ENCODE measurements around the gene MYG1. TPM values are rescaled to one million over a fixed set of nuclear protein-coding genes. Genes with fewer than 3 reads are reported as not detected.

Gene MYG1
- total RNA-seq, 1 experiment from 2014 or later, result 32.4 TPM

GRCh38 chr12:53288322-53288721 lies 11.2 kb upstream of the MYG1 start:
- Mint-ChIP-seq H3K4me3 (ENCODE audit: low read depth, unreplicated experiment) (no peak overlapping the region), H3K27me3 (ENCODE audit: unreplicated experiment) (no peaks in the 10 kb centered on the region), H3K27ac (ENCODE audit: unreplicated experiment) (no peak overlapping the region), H3K36me3 (ENCODE audit: insufficient read depth, unreplicated experiment) (peaks cover 21% of the 10 kb centered on the region), H3K4me1 (ENCODE audit: low read depth, unreplicated experiment) (no peaks in the 10 kb centered on the region), H3K9me3 (ENCODE audit: low read depth, unreplicated experiment) (no peaks in the 10 kb centered on the region)
- intact Hi-C loops (cut with micrococcal nuclease; ENCODE audit: unreplicated experiment), result no loop called here
- TF ChIP-seq CTCF (IDR thresholded peaks at IDR 0.05; ENCODE audit: unreplicated experiment), result no peak
- CTCF ChIA-PET, result no interaction called here
- no peak for DNase-seq
- BruUV-seq (replicated peaks), result no TSS peak

- CTCF ChIA-PET, result no interaction called here
- Mint-ChIP-seq H3K27ac (ENCODE audit: unreplicated experiment) (no peak overlapping the region), H3K4me3 (ENCODE audit: low read depth, unreplicated experiment) (no peak overlapping the region), H3K4me1 (ENCODE audit: low read depth, unreplicated experiment) (no peaks in the 10 kb centered on the region), H3K27me3 (ENCODE audit: unreplicated experiment) (no peaks in the 10 kb centered on the region), H3K36me3 (ENCODE audit: insufficient read depth, unreplicated experiment) (peaks cover 18% of the 10 kb centered on the region), H3K9me3 (ENCODE audit: low read depth, unreplicated experiment) (no peaks in the 10 kb centered on the region)
- intact Hi-C loops (cut with micrococcal nuclease; ENCODE audit: unreplicated experiment), result no loop called here
- no peak for TF ChIP-seq CTCF (IDR thresholded peaks at IDR 0.05; ENCODE audit: unreplicated experiment)
- no peak for DNase-seq
- BruUV-seq (replicated peaks), result no TSS peak
Measured at GRCh38 chr12:53289891-53290290, 9.6 kb upstream of the MYG1 start.

- no peak for DNase-seq
- CTCF ChIA-PET, result no interaction called here
- no peak overlapping the region for H3K4me3 Mint-ChIP-seq (ENCODE audit: low read depth, unreplicated experiment)
- TF ChIP-seq CTCF (IDR thresholded peaks at IDR 0.05; ENCODE audit: unreplicated experiment), result no peak
- H3K36me3 Mint-ChIP-seq (ENCODE audit: insufficient read depth, unreplicated experiment), result peaks cover 23% of the 10 kb centered on the region
- intact Hi-C loops (cut with micrococcal nuclease; ENCODE audit: unreplicated experiment), result no loop called here
- no peaks in the 10 kb centered on the region for H3K27me3 Mint-ChIP-seq (ENCODE audit: unreplicated experiment)
- H3K4me1 Mint-ChIP-seq (ENCODE audit: low read depth, unreplicated experiment), result no peaks in the 10 kb centered on the region
- BruUV-seq (replicated peaks), result no TSS peak
- H3K27ac Mint-ChIP-seq (ENCODE audit: unreplicated experiment), result no peak overlapping the region
- no peaks in the 10 kb centered on the region for H3K9me3 Mint-ChIP-seq (ENCODE audit: low read depth, unreplicated experiment)
Measured at GRCh38 chr12:53290661-53291060, 8.8 kb upstream of the MYG1 start.

- no peak overlapping the region for H3K27ac Mint-ChIP-seq (ENCODE audit: unreplicated experiment)
- intact Hi-C loops (cut with micrococcal nuclease; ENCODE audit: unreplicated experiment), result no loop called here
- H3K4me3 Mint-ChIP-seq (ENCODE audit: low read depth, unreplicated experiment), result no peak overlapping the region
- no peak for DNase-seq
- H3K36me3 Mint-ChIP-seq (ENCODE audit: insufficient read depth, unreplicated experiment), result peaks cover 36% of the 10 kb centered on the region
- CTCF ChIA-PET, result interaction anchor here (0.8 kb wide), 1 partner anchor 23 kb away, joined by 3 read pairs; no protein-coding TSS in a partner anchor
- H3K9me3 Mint-ChIP-seq (ENCODE audit: low read depth, unreplicated experiment), result no peaks in the 10 kb centered on the region
- no TSS peak for BruUV-seq (replicated peaks)
- H3K27me3 Mint-ChIP-seq (ENCODE audit: unreplicated experiment), result no peaks in the 10 kb centered on the region
- no peaks in the 10 kb centered on the region for H3K4me1 Mint-ChIP-seq (ENCODE audit: low read depth, unreplicated experiment)
- TF ChIP-seq CTCF (IDR thresholded peaks at IDR 0.05; ENCODE audit: unreplicated experiment), result no peak
Measured at GRCh38 chr12:53292426-53292825, 7.1 kb upstream of the MYG1 start.

All from Calu3 (cell line).